Germinal center (tissue), 1 donor: ENCODE data around the gene ZNF584.

ENCODE experiments used
- DNase-seq: peaks from one replicate; pipeline ENCODE4 v3.0.0; 2012; ENCODE audit warnings: mixed read lengths, low spot score

The ZNF584 gene

DNA sequence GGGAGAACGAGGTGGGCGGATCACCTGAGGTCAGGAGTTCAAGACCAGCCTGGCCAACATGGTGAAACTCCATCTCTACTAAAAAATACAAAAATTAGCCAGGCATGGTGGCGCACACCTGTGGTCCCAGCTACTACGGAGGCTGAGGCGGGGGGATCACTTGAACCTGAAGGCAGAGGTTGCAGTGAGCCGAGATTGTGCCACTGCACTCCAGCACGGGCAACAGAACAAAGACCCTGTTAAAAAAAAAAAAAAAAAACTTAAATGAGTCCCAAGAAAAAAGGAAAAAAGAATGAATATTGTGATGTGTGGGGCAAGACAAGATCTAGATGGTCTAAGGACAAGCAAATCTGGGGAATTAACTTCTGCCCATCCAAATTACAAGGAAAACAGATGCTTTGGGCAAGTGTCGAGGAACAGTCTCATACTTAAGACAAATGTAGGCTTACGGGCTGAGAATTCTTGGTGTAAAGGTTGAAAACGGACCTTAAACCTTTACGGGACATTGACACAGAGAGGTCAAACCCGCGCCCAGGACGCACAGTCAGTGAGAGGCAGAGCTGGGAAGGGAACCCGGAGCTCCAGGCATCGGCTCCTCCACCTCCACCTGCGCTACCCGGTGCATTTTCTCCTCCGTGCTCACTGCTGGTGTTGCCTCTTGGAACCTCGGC is 57.8 kb downstream of the ZNF584 start:
- DNase-seq: no peak

DNA sequence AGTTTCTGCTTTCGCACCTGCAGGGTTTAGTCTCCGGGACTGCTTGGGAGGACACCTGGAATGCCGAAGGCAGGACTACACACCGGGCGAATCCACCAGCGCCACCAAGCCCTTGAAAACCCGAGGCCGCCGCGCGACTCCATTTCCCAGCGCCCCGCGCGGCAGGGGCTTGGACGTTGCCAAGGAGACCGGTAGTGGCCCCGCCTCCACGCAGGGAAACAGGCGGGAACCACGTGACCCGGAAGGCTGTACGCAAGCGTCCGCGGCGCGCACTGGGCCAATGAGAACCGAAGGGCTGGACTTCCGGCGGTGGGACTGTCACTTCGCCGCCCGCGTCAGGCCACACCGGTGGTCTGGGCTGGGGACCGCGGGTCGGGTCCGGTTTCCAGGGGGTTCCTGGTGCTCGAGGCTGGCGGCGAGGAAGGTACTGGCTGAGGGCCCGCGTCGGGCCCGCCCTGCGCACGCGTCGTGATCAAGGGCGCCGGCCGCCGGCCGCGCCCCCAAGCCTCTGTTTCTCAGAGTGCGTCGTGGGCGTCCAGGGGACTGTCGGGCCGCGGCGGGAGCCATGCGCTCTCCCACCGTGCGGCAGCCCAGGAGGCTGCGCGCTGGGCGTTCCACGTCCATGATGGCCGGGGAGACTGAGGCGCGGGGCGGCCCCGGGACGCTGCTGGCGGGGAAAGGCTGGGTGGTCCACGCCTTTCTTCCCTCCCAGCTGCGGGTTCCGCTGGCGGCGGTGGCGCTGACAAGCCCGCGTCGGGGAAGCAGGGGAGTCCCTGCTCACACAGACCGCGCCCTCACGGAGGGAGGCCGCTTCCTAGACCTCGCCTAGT is 58.5 kb downstream of the ZNF584 start, which contains the start of gene ZNF324:
TSS of gene ZNF324 (plus strand) at position 321 of the 830 bp plus-strand sequence. CDS start 2,106 bp downstream, outside the sequence.
- peak; percentile 97 for DNase-seq
